Measurements from ENCODE around the gene NME7.
A peak's percentile ranks its signal among the peaks of the same experiment; 100 is the strongest.
"Not testable (repeated sequence)": the region's sequence is repeated elsewhere in the genome, so short reads cannot be mapped to it uniquely, and the experiment has no call there.

Gene NME7, protein sequence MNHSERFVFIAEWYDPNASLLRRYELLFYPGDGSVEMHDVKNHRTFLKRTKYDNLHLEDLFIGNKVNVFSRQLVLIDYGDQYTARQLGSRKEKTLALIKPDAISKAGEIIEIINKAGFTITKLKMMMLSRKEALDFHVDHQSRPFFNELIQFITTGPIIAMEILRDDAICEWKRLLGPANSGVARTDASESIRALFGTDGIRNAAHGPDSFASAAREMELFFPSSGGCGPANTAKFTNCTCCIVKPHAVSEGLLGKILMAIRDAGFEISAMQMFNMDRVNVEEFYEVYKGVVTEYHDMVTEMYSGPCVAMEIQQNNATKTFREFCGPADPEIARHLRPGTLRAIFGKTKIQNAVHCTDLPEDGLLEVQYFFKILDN

DNA sequence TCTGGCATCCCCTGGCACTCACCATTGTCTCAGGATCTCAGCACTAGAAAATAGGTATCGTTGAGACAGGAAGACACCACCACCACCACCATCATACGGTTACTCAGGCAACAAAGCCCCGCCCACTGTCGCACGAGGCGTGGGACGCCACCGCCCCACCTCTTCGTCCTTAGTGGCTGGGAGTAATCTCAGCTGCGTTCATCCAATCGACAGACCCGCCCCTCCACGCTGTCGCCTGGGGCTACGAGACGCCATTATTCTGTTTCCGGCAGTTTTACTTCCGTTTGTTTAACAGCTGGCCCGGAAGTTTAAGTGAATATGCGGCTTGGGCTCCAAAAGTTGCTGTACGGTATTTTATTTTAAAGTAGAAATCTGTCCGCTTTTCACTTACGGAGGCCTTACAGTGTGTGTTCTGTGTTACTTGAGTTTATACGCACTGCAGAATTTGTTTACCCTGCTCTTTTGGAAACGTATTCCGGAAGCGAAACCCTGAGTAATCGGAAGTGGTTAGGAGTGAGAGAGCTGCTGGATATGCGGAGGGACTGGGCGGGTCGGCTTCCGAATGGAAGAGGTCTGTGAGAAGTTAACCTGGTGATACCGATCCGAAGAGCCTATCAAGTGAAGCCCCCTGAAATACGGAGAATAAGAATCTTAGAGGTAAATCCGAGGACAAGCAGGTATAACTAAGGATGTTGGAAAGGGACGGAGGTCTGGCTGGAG is at the start of gene NME7, which contains the start of gene BLZF1:
Gene NME7 (minus strand): TSS at position 112 of the 720 bp plus-strand sequence. CDS start 87 bp downstream, at position 25.
Gene BLZF1 (plus strand): TSS at position 510 of the 720 bp plus-strand sequence. CDS start 1,328 bp downstream, outside the sequence.
- peak; percentile 95 for DNase-seq

DNA sequence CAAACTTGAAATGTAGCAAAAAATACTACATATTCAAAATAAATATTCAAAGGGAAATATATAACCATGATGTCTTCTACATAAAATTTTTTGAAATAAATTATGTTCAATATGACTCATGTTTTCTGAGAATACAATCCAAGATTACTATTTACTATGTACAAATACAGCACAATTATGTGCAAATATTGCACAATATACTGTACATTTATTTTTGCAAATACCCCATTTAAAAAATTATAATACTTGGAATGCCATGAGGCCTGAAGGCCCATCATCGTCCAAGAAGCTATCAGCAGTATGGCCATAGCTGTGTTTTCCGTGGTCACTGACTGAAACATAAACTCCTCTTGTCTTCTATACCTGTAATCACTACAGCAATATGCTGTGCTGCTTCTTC is 47.4 kb upstream of the NME7 start:
- no peak for DNase-seq

DNA sequence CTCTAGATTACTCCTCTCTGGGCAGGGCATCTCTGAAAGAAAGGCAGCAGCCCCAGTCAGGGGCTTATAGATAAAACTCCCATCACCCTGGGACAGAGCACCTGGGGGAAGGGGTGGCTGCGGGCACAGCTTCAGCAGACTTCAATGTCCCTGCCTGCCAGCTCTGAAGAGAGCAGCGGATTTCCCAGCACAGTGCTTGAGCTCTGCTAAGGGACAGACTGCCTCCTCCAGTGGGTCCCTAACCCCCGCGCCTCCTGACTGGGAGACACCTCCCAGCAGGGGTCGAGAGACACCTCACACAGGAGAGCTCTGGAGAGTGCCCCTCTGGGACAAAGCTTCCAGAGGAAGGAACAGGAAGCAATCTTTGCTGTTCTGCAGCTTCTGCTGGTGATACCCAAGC is 40.7 kb upstream of the NME7 start:
- DNase-seq = not testable (repeated sequence)

DNA sequence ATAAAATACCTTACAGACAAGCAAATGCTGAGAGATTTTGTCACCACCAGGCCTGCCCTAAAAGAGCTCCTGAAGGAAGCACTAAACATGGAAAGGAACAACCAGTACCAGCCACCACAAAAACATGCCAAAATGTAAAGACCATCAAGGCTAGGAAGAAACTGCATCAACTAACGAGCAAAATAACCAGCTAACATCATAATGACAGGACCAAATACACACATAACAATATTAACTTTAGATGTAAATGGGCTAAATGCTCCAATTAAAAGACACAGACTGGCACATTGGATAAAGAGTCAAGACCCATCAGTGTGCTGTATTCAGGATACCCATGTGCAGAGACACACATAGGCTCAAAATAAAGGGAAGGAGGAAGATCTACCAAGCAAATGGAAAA is 35.0 kb upstream of the NME7 start:
- not testable (repeated sequence) for DNase-seq

DNA sequence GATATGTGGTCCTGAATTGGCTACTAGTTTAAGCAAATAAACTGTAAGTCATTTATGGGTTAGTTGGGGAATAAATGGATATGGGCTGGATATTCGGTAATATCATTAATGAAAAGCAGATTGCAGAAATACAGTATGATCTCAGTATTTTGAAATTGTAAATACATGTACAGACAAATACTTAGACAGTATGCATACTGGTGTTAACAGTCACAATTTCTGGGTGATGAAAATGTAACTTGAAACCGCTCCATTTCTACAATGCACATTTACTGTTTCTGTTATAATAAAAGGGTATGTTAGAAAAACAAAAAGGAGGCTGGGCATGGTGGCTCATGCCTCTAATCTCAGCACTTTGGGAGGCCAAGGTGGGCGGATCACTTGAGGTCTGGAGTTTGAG is 28.4 kb upstream of the NME7 start:
- no peak for DNase-seq

DNA sequence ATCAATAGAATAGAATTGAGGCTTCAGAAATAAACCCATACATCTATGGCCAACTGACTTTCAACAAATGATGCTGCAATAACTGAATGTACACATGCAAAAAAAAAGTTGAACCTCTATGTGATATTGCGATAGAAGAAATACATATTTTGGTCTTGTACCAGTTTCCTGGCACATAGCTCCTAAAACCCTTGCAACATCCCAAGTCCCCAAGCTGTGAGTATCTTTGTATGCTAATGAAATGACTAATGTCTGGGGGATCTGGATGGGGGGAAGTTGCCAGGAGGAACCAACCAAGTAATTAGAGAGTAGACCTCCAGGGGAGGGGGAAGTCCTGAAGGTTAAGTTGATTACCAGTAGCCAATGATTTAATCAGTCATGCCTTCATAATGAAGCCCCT is 24.8 kb upstream of the NME7 start:
- DNase-seq = no peak

DNA sequence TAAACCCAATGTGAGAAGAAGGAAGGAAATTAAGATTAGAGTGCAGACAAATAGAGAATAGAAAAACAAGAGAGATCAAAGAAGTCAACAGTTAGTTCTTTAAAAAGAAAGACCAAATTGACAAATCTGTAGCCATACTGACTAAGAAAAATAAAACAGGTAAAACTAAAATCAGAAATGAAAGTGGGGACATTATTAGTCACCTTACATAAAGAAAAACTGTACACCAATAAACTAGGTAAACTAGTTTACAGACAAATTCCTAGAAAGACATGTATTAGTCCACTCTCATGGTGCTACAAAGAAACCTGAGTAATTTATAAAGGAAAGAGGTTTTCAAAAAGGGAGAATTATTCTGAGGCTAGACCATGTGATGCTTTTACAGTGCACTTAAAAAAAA is 22.7 kb upstream of the NME7 start:
- DNase-seq = no peak

DNA sequence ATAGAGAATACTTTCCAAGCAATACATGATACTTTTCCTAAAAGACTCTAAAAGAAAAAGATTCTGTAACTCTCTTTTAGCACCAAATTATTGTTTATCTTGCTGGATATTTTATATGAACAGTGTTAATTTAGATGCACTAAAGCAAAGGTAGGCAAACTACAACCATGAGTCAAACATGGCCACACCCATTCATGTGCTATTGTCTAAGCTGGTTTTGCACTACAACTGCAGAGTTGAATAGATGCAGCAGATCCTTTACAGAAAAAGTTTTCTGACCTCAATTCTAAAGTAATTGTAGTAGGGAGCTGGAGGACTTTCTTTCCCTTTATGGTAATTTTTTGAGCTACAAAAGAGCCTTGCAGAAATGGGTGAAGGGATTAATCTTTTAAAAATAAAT is 19.8 kb upstream of the NME7 start:
- no peak for DNase-seq

DNA sequence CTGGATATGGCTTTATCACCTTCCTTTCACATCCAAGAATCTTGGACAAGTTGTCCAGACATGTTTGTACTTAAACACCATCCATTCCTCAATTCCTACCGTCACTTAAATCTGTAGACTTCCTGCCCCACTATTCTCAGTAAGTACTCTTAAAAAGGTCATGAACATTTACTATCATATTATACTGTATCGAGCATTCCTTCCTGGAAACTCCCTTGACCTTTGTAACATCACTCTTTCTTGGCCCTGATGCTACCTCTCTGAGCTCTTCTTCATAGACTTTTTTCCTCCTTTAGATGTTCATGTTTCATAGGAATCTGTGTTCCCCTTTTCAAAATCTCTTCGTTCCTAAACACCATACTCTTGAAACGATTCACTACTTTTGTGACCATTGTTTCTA is 15.9 kb upstream of the NME7 start:
- no peak for DNase-seq

DNA sequence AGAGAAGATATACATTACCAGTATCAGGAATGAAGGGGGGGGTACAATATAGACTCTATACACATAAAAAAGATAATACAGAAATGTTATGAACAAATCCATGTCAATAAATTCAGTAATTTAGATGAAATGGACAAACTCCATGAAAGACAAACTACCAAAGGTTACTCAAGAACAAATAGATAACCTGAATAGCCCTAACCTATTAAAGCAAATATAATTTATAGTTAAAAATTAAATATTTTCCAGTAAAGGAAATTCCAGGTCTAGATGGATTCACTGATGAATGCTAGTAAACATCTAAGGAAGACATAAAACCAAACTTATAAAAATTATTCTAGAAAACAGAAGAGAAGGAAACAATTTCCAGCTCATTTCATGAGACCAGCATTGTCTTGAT is 13.6 kb upstream of the NME7 start:
- no peak for DNase-seq

DNA sequence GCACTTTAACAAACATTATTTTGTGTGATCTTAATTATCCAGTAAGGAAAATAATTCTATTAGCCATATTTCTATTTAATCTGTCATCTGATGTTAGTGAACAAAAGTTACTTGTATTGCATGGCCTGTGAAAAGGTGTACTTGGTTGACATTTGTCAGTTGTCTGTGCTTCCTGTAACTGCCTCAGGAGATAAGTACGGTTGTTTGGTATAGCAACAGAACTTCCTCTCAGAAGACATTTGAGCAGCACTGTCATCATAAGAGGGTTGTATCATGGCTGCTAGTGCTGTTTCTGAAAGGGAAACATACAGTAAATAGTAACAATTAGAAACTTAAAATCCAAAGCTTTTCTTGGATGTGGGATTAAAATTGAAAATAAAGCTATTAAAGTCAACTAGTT is 3.8 kb upstream of the NME7 start:
- no peak for DNase-seq

DNA sequence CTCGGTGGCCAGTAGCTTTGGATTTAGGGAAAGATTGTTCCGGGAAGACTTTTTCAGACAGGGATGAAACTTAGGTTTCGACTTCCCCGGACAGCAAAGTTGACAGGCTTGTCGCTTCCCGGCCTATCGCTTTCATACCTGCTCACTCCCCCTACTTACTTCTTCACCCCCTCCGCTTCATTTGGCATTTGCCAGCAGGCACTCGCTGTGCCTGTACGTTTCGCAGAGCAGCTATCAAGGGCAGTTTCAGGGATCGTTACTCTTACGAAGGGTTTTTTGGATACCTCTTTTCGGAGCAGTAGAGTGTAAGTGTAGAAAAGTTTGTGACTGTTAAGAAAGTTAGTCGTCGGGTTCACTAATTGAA is 791 bp upstream of the NME7 start:
- no peak for DNase-seq

DNA sequence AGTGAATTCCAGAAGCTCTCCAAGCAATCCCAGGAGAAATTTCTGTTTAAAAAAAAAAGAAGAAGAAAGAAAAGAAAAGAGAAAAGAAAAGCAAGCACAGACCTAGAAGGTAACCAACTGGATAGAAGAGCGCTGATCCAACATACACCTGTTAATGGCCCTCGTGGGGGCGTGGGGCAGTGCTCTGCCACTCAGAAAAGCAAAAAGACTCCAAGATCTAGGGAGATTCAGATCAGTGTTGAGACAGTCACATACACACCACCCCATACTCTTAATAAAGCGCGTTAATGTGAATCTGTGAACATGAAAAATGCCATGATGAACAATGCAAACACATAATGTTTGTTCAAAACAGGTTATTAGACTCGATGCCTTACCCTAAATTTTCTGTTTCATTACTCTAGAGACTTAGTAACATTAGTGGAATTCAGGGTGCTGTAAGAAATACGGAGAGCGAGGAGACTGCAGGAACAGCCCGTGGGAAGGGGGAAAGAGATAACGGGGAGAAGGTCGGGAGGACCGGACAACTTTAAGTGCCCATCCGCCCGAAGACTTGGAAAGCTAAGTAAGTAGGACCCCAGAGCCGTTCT is 406 bp downstream of the NME7 start:
- no peak for DNase-seq

DNA sequence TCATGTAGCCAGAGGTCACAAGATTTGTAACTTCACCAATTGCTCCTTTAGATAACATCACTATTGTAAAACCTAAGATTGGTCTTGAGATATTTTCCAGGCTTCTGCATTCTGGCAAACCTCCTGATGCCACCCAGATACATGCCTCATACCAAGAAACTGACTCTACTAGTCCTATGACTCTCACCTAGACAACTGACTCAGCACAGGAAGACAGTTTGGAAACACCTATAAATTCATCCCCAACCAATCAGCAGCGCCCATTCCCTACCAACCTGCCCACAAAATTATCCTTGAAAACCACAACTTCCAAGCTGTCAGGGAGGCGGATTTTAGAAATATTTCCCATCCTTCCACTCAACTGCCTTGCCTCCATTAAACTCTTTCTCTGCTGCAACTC is 2.6 kb downstream of the NME7 start:
- no peak for DNase-seq

DNA sequence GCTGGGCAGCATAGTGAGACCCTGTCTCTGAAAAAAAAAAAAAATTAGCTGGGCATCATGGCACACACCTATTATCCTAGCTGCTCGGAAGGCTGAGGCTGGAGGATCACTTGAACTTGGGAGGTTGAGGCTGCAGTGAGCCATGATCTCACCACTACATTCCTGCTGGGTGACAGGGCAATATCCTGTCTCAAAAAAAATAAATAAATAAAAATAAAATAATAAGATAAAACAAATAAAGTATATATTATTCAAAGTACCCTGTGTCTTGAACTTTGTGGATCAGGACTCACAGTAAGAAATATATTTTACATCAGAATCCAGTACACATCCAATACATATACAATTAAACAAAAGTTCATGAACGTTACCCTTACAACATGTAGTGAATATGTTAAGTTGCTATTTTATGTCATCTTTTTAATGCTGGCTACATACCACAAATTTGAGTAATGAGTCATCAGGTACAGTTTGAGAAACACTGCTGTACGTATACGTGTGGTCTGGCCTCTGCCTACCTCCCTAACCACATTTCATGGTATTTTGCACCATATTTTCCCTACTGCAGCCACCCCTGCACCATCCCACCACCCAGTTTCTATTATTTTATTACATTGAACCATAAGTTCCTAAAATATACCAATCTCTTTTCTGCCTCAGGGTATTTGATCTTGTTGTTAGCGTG is 4.4 kb downstream of the NME7 start:
- no peak for DNase-seq

DNA sequence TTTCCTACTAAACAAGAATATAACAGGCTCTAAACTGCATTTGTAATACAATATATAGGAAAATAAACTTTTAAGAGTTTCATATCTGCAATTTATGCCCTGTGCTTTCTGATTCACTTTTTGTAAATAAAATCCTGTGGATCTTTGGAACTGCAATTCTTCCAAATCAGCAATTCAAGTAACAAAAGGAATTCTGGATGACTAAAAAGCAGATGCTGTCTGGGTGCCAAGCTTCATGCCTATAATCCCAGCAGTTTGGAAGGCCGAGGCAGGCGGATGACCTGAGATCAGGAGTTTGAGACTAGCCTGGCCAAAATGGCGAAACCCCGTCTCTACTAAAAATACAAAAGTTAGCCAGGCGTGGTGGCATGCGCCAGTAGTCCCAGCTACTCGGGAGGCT is 6.3 kb downstream of the NME7 start:
- no peak for DNase-seq

DNA sequence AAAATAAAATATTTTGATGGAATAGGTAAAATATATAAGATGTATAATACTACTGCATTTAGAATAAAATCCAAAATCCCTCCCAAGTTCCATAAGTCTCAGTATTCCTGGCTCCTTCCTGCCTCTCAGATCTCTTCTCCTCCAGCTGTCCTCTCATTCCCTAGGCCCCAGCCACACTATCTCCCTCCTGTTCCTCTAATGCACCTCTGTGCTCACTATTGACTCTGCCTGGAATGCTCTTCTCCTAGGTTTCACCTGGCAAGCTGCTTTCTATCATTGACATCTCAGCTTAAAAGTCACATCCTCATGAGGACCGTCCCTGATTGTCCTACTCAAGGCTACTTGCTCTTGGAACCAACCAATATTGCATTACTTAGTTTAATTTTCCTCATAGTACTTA is 7.2 kb downstream of the NME7 start:
- DNase-seq = no peak

DNA sequence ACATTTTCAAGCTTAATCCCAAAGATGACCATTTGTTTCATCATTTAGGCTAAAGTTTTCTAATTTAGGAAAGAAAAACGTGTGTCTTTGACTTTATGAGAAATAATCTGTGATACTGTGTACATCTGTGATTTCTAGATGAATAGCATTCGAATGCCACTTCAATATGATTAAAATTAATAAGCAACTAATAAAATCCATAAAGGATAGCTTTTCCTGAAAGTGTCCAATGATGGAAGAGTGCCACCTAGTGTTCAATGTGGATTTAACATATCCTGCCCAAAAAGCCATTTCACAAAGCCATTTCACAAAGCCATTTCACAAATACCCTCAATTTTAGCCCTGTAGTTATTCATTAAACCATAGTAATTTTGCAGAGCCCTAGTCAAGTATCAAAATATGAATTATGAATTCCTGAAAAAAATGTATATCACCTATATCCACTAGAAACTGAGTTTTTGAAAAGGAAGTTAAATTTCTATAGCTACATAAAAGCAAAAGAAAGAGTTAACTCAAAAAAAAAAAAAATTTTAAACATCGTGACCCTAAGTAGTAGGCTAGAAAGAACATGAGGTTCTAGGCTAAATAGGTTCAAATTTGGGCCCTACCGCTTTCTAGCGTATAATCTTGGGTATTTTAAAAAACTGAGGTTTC is 19.1 kb downstream of the NME7 start:
- peak; percentile 14 for DNase-seq

DNA sequence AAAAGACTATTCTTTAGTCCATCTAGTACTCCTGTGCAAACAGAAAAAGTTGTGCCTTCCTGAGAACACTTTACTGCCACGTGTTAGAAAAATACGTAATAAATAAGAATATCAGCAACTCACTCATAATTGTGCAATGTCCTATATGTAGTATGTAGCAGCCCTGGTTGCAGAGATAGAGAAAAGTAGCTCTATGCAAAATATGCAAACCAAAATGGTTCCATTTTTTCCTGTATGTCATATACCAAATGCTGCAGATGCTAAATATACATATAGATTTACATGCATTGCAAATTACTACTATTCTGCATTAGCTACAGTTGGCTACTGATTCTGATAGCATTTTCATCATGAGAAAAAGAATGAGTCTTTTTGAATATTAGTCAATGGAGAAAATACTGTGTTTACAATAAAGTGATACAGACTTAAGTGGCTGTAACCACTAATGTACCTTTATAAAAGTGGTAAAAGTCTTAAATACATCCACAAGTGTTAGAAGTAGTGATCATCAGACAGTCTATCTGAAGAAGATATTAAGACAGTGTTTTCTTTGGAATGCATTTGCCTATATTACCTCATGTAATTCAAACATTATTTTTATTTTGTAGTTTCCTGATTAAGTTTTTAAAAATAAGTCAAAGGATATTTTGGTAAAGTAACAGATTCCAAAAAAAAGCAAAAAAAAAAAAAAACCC is 19.8 kb downstream of the NME7 start:
- no peak for DNase-seq

DNA sequence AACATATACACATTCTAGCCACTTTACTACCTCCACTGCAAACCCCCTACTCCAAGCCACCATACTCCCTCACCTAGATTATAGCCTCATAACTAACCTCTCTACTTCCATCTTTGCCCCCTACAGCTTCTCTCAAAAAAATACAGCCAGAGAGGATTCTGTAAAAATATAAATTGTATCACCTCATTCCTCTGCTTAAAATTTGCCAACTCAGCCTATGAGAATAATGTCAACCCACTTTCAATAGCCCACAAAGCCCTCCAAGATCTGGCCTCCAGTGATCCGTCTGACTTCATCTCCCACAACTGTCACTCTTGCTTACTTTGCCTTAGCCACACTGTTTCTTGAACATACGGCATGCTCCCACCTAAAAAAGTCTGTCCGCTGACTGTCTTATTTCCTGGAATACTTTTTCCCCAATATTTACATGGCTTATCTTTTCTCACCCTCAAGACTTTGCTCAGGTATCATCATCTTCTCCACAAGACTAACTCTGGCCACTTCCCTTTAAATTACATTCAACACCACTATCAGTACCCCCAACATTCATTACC is 21.5 kb downstream of the NME7 start:
- no peak for DNase-seq

DNA sequence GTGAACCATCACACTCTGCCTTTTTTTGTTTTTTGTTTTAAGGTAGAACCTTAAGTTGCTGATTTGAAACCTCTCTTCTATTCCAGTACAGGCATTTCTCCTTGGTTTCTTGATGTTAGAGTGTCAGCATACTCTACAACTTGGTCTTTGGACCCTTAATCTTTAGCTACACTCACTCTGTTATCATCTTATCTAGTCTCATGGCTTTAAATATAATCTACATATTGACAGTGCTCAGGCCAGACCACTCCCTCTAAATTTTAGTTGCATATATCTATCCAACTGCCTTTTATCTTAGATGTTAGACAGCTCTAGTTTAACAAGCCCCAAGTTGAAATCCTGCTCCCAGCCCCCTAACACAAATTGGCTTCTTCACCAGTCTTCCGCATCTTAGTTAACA is 22.1 kb downstream of the NME7 start:
- no peak for DNase-seq

DNA sequence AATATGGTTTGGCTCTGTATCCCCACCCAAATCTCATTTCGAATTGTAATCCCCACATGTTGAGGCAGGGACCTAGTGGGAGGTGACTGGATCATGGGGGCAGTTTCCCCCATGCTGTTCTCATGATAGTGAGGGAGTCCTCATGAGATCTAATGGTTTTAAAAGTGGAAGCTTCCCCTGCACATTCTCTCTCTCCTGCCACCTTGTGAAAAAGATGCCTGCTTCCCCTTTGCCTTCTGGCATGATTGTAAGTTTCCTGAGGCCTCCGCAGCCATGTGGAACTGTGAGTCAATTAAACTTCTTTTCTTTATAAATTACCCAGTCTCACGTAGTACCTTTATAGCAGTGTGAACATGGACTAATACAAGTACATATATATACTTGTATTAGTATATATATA is 25.5 kb downstream of the NME7 start:
- DNase-seq = not testable (repeated sequence)
